ENCODE measurements around the gene EARS2.

DNA sequence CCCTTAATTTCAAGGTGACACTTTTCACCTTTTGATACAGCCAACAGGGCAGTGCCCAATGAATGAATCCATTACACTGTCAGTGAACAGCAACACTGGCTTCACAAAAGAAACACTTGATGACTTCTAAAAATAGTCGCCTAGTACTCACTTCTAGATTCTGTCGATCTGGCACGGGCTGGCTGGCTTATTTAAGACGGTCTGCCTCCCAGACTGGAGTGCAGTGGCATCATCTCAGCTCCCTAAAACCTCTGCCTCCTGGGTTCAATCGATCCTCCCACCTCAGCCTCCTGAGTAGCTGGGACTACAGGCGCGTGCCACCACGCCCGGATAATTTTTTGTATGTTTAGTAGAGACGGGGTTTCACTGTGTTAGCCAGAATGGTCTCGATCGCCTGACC lies 37.0 kb upstream of the EARS2 start:
- TF ChIP-seq, protein P1, sequence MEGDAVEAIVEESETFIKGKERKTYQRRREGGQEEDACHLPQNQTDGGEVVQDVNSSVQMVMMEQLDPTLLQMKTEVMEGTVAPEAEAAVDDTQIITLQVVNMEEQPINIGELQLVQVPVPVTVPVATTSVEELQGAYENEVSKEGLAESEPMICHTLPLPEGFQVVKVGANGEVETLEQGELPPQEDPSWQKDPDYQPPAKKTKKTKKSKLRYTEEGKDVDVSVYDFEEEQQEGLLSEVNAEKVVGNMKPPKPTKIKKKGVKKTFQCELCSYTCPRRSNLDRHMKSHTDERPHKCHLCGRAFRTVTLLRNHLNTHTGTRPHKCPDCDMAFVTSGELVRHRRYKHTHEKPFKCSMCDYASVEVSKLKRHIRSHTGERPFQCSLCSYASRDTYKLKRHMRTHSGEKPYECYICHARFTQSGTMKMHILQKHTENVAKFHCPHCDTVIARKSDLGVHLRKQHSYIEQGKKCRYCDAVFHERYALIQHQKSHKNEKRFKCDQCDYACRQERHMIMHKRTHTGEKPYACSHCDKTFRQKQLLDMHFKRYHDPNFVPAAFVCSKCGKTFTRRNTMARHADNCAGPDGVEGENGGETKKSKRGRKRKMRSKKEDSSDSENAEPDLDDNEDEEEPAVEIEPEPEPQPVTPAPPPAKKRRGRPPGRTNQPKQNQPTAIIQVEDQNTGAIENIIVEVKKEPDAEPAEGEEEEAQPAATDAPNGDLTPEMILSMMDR (IDR thresholded peaks at IDR 0.05): no peak
- no peak for TF ChIP-seq POLR2A (IDR thresholded peaks at IDR 0.05)
